Progenitor cell of endocrine pancreas (in vitro differentiated cells): ENCODE data around the gene TRIM46. TPM values are rescaled to one million over a fixed set of nuclear protein-coding genes. Genes with fewer than 3 reads are reported as not detected.

ENCODE experiments used
- DNase-seq: peaks from one replicate; pipeline ENCODE4 v3.0.0; 2021; ENCODE audit warnings: low spot score; ENCODE audit not compliant: unreplicated experiment
- H3K27ac Mint-ChIP-seq: 2 replicates; pipeline ENCODE4 v1.8.0; 2021; ENCODE audit warnings: mild to moderate bottlenecking, moderate library complexity, mixed read lengths
- H3K27me3 Mint-ChIP-seq: 2 replicates; pipeline ENCODE4 v1.8.0; 2021; ENCODE audit warnings: mixed read lengths
- H3K36me3 Mint-ChIP-seq: 2 replicates; pipeline ENCODE4 v1.8.0; 2022; ENCODE audit warnings: mixed read lengths; ENCODE audit not compliant: insufficient read depth
- H3K4me1 Mint-ChIP-seq: 2 replicates; pipeline ENCODE4 v1.8.0; 2021; ENCODE audit warnings: low read depth, mixed read lengths
- H3K4me3 Mint-ChIP-seq: 2 replicates; pipeline ENCODE4 v1.8.0; 2021; ENCODE audit warnings: low read depth, mild to moderate bottlenecking, moderate library complexity, mixed read lengths
- H3K9me3 Mint-ChIP-seq: 2 replicates; pipeline ENCODE4 v1.8.0; 2021; ENCODE audit warnings: low read depth, mixed read lengths
- CTCF ChIP-seq: fragments of 200-600 bp; sonication (generic); IDR thresholded peaks from one replicate; pipeline ENCODE4 v1.5.0; 2021; ENCODE audit warnings: antibody characterized with exemption, mild to moderate bottlenecking; ENCODE audit not compliant: unreplicated experiment
- total RNA-seq: library from RNA; stranded (reverse); gene quantifications from 2 replicates; pipeline ENCODE4 v1.2.1, GENCODE V29; 2021

The TRIM46 gene
- total RNA-seq, 1 donor from 2014 or later, result 25.7 TPM

DNA sequence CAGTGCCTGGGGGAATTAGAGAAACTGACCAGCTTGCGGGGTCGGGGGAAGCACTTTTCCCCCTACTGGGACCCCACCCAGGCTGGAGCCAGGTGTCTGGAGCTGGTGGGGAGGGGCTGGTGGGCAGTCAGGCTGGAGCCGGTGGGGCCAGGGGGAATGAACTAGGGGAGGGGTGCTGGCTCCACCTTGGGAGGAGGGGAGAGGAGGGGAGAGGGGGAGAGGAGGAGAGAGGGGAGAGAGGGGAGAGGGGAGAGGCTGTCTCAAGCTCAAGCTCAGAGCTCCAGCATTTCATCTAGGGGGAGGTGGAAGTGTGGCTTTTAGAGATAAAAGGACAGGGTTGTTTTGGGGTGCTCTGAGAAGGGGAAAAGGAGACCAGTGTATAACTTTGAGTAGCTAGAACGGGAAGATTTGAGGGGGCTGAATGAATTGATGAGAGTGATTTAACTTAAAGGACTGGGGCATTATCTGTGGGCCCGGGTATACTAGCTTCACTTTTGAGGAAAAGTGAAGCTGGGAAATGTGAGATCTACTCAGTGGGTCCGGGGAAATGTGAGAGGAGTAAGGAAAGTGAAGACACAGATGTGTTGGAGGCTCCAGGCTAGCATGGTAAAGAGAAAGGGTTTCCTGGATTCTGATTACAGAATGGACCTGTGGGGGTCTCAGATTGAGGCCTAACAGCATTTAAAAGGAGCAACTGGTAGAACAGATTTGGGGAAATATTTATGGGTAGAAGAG, 43.2 kb upstream of the TRIM46 start:
- Mint-ChIP-seq H3K27ac (peak overlapping the region; percentile 96), H3K27me3 (peaks cover 17% of the 10 kb centered on the region), H3K36me3 (peaks cover 10% of the 10 kb centered on the region), H3K4me3 (peak overlapping the region; percentile 81), H3K9me3 (no peaks in the 10 kb centered on the region), H3K4me1 (peaks cover 49% of the 10 kb centered on the region)
- no peak for TF ChIP-seq CTCF
- no peak for DNase-seq

DNA sequence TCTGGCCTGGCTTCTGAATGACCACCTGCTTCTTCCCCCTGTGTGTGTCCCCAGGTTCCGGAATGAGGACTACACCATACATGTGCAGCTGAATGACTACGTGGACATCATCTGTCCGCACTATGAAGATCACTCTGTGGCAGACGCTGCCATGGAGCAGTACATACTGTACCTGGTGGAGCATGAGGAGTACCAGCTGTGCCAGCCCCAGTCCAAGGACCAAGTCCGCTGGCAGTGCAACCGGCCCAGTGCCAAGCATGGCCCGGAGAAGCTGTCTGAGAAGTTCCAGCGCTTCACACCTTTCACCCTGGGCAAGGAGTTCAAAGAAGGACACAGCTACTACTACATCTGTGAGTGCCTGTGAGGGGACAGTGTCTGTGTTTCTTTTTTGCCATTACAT, 42.4 kb upstream of the TRIM46 start:
- TF ChIP-seq CTCF, result no peak
- H3K36me3 Mint-ChIP-seq, result peaks cover 10% of the 10 kb centered on the region
- no peaks in the 10 kb centered on the region for H3K9me3 Mint-ChIP-seq
- H3K27ac Mint-ChIP-seq, result no peak overlapping the region
- H3K4me1 Mint-ChIP-seq, result peaks cover 48% of the 10 kb centered on the region
- no peak overlapping the region for H3K4me3 Mint-ChIP-seq
- no peak for DNase-seq
- peaks cover 12% of the 10 kb centered on the region for H3K27me3 Mint-ChIP-seq

- no peak overlapping the region for H3K4me3 Mint-ChIP-seq
- TF ChIP-seq CTCF, result no peak
- H3K9me3 Mint-ChIP-seq, result no peaks in the 10 kb centered on the region
- peaks cover 48% of the 10 kb centered on the region for H3K4me1 Mint-ChIP-seq
- H3K27me3 Mint-ChIP-seq, result peaks cover 10% of the 10 kb centered on the region
- H3K36me3 Mint-ChIP-seq, result peaks cover 10% of the 10 kb centered on the region
- DNase-seq, result no peak
- peak overlapping the region; percentile 71 for H3K27ac Mint-ChIP-seq
Observed at GRCh38 chr1:155131856-155132255, 41.8 kb upstream of the TRIM46 start.

DNA sequence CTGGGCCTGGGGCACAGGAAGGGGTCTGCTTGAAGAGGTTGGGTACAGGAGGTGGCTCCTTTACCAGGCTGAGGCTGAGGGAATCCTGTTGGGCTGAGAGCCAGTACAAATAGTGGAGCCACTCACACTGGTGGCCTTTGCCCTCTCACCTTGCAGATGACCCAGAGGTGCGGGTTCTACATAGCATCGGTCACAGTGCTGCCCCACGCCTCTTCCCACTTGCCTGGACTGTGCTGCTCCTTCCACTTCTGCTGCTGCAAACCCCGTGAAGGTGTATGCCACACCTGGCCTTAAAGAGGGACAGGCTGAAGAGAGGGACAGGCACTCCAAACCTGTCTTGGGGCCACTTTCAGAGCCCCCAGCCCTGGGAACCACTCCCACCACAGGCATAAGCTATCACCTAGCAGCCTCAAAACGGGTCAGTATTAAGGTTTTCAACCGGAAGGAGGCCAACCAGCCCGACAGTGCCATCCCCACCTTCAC, 39.8 kb upstream of the TRIM46 start:
- no peaks in the 10 kb centered on the region for H3K27me3 Mint-ChIP-seq
- peaks cover 35% of the 10 kb centered on the region for H3K4me1 Mint-ChIP-seq
- peaks cover 11% of the 10 kb centered on the region for H3K36me3 Mint-ChIP-seq
- no peak overlapping the region for H3K27ac Mint-ChIP-seq
- TF ChIP-seq CTCF, result no peak
- H3K4me3 Mint-ChIP-seq, result no peak overlapping the region
- H3K9me3 Mint-ChIP-seq, result no peaks in the 10 kb centered on the region
- DNase-seq, result no peak

DNA sequence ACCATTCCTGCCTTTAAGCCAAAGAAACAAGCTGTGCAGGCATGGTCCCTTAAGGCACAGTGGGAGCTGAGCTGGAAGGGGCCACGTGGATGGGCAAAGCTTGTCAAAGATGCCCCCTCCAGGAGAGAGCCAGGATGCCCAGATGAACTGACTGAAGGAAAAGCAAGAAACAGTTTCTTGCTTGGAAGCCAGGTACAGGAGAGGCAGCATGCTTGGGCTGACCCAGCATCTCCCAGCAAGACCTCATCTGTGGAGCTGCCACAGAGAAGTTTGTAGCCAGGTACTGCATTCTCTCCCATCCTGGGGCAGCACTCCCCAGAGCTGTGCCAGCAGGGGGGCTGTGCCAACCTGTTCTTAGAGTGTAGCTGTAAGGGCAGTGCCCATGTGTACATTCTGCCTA, 39.3 kb upstream of the TRIM46 start:
- TF ChIP-seq CTCF, result no peak
- Mint-ChIP-seq H3K9me3 (no peaks in the 10 kb centered on the region), H3K4me1 (peaks cover 31% of the 10 kb centered on the region), H3K27ac (peak overlapping the region; percentile 99), H3K4me3 (peak overlapping the region; percentile 97), H3K27me3 (no peaks in the 10 kb centered on the region), H3K36me3 (peaks cover 11% of the 10 kb centered on the region)
- no peak for DNase-seq
